ENCODE results near the gene KCNMA1.

DNA sequence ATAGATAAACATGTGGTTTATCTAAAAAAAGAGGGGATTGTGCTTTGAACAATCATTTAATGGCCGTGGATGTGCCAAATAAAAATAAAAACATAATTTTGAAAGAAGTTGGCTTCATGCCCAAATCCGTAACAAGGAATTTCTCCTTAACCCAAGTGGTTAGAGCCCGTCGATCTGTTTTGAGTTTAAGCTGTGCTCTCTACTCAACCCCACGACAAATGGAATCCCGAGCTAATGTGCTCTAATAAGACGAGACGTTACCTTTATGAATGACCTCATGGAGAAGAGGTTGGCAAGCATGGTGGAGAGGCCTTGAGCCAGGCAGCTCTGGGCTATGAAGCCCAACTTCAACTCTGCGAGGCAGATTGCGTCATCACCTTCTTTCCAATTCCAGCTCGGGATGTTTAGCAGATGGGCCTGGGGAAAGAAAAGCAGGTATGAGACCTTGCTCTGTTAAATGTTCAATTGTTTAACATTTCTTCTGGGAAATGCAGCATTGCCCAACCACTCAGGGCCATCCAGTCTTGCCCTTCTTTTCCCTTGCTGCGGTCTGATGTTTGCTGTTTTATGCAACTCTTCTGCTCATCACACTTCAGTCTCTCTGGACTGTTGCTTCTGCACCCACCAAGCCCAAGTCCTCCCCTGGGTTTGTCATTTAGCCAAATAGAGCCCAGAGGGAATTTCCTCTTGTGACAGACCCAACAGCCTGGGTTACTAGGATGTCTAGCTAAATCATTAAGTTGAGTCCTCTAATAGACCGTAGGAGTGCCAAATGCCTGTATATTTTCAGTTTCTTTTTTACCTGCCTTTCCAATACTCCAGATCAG, 564.6 kb downstream of the KCNMA1 start:
- TF ChIP-seq, protein P1, sequence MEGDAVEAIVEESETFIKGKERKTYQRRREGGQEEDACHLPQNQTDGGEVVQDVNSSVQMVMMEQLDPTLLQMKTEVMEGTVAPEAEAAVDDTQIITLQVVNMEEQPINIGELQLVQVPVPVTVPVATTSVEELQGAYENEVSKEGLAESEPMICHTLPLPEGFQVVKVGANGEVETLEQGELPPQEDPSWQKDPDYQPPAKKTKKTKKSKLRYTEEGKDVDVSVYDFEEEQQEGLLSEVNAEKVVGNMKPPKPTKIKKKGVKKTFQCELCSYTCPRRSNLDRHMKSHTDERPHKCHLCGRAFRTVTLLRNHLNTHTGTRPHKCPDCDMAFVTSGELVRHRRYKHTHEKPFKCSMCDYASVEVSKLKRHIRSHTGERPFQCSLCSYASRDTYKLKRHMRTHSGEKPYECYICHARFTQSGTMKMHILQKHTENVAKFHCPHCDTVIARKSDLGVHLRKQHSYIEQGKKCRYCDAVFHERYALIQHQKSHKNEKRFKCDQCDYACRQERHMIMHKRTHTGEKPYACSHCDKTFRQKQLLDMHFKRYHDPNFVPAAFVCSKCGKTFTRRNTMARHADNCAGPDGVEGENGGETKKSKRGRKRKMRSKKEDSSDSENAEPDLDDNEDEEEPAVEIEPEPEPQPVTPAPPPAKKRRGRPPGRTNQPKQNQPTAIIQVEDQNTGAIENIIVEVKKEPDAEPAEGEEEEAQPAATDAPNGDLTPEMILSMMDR (IDR thresholded peaks at IDR 0.05): no peak
- no peak for TF ChIP-seq POLR2A (IDR thresholded peaks at IDR 0.05)
